NCI-H524 (cell line): ENCODE measurements around the gene CADPS2.
"Not testable (repeated sequence)": the region's sequence is repeated elsewhere in the genome, so short reads cannot be mapped to it uniquely, and the experiment has no call there.

ENCODE experiments used
- DNase-seq, 2 experiments: peaks; one replicate each; lab custom pipeline; 2025; lab: John Stamatoyannopoulos, UW

The CADPS2 gene

GRCh38 chr7:122709930-122710646 is 176.2 kb downstream of the CADPS2 start:
- no peak for DNase-seq

DNA sequence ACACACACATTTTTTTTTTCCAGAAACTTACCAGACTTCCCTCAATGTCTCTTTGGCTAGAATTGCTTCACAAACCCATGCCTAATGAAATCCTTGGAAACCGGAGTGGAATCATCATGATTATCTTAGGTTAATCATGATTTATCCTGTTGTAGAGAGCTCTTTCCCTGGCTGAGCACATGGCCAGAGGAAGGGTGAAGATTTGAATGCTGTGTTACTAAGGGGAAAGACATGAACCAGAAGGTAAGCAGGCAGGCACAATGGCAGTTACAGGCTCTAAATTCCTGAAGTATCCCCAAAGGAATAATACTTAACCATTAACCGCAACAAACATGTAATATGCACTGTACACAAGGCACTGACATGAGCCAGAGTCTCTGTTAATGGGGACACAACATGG is 179.4 kb downstream of the CADPS2 start:
- no peak for DNase-seq

GRCh38 chr7:122702872-122703510 is 183.3 kb downstream of the CADPS2 start, which contains the start of gene RNF148:
RNF148 (minus strand) TSS chr7:122702922; CDS start chr7:122702750, 172 bp downstream.
- no peak for DNase-seq

GRCh38 chr7:122699017-122699416 is 187.2 kb downstream of the CADPS2 start, which contains the start of gene RNF133:
RNF133 (minus strand) TSS chr7:122699117; CDS start chr7:122698918, 199 bp downstream.
- no peak for DNase-seq

DNA sequence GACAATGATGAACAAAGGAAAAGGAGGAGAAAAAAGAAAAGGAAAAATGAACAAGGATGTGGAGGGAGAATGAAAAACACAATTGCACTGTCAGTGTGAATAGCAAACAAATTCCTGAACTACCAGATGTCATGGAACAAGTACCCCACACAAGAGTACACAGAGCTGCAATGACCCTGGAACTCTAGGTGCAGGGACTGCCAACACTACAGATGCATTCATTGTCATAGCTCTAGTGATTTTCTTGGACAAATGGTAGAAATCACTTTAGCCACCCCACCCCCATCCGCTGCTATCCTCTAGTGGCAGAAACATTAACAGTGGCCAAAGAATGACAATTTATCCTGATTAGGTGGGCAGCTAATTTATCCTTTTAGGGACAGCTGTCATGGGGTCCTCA is 190.4 kb downstream of the CADPS2 start:
- no peak for DNase-seq

DNA sequence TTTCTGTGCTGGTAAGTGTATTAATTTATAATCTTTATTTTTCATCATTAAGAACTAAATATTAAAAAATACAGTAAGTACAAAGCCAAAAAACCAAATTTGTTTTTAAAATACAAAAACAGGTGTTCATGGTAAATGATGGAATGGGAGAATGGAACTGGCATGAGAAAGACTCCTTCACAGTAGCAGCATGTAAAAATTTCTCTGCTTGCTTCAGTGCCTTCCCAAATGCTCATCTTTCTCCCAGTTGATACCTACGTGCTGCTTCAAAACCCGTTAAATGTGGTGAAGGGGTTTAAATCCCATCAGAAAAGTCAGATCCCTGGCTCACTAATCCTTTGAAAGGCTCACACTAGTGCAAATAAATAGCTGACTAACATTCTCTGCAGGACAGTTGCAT is 191.6 kb downstream of the CADPS2 start:
- peak; percentile 6 to 73 for DNase-seq

- no peak for DNase-seq
These were observed 193.4 kb downstream of the CADPS2 start for GRCh38 chr7:122692769-122693309.

GRCh38 chr7:122691569-122692235 is 194.6 kb downstream of the CADPS2 start:
- no peak for DNase-seq

- DNase-seq: no peak
These were observed 196.7 kb downstream of the CADPS2 start for GRCh38 chr7:122689346-122690109.

DNA sequence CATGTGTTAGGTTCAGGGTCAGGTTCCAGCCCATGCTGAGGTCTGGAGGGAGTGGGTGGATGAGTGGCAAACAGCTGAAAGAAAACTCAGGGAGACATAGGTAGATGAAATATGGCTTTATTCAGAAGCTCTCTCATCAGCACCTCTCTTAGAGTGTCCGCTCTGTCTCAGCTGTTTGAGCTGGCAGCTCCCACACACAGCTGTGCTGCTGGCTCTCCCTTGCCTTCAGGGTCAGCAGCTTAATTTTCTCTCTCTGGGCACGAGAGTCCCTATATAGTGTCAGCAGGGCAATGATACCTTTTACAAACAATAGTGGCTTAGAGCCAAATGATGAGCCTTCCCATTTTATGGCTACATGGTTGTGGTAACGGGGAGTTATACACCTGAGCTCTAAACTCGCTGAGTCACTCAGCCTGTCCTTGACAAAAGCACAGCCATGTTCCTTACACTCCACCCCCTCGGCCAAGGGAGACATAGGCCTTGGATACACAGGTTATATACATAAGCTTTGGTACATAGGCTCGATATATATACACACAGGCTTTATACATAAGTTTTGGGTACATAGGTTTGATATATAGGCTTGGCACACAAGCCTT is 197.8 kb downstream of the CADPS2 start:
- DNase-seq: no peak

DNA sequence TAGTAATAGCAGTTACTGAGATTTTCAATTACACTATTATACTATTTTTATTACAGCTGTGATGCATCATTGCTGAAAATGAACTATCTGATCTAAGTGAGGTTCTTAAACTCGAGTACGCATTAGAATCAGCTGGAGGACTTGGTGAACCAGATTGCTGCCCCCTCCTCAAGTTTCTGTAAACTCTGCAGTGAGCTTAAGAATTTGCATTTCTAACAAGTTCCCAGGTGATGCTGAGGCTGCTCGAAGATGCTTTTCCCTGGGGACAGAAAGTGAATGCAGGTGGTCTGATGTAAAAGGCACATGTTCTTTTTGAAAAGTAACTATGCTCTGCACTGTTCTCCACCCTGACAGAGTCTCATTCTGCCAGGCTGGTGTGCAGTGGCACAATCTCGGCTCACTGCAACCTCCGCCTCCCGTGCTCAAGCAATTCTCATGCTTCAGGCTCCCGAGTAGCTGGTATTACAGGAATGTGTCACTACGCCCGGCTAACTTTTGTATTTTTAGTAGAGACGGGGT is 199.8 kb downstream of the CADPS2 start:
- no peak for DNase-seq

DNA sequence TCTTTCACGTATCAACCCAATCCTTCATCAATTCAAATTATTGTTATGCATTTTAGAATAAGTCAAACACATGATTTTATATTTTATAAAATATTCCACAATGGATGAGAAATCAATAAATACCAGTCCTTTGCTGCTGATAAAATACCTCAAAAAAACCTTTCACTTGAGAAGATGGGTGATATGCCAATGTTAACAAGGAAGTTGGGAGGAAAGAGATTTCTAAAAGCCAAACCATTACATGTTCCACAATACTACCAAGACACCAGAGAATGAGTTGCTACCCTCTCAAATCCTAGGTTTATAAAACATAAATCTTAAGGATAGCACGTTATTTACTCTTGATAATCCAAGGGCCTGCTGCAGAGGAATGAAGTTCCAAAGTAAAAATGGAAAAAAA is 201.8 kb downstream of the CADPS2 start:
- no peak for DNase-seq

DNA sequence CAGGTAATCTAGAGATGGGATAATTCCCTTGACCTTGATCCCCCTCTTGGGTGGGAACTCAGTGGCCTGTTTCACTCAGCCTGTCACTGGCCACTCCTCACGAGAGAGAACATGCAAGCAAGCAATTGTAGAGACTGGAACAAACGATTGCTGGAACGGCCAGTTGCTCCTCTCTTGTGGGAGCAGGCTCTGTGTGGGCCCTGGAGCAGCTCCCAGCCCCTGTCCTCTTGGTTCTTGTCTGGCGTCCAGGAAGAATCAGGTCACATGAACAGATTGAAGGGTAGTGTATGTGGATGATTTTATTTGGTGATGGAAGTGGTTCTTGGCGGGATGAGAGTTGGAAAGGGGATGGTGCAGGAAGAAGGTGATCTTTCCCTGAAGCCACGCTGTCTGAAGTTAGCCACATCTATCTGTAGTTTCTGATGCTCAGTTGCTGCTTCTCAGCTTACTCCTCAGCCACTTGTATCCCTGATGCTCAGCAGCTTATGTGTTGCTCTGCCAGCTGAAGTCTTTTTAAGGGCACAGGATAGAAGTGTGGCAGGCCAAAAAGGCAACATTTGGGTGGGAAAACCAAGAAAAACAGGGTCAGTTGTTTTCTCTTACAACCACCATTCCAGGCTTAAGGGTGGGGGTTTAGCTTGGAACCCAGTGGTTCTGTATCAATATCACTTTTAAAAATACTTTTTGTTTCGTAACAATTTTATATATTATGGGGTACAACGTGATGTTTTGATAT is 203.3 kb downstream of the CADPS2 start:
- no peak for DNase-seq

DNA sequence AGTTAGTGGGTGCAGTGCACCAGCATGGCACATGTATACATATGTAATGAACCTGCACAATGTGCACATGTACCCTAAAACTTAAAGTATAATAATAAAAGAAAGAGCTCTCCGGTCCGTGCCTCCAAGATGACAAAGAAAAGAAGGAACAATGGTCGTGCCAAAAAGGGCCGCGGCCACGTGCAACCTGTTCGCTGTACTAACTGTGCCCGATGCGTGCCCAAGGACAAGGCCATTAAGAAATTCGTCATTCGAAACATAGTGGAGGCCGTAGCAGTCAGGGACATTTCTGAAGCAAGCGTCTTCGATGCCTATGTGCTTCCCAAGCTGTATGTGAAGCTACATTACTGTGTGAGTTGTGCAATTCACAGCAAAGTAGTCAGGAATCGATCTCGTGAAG is 205.1 kb downstream of the CADPS2 start:
- not testable (repeated sequence) for DNase-seq

DNA sequence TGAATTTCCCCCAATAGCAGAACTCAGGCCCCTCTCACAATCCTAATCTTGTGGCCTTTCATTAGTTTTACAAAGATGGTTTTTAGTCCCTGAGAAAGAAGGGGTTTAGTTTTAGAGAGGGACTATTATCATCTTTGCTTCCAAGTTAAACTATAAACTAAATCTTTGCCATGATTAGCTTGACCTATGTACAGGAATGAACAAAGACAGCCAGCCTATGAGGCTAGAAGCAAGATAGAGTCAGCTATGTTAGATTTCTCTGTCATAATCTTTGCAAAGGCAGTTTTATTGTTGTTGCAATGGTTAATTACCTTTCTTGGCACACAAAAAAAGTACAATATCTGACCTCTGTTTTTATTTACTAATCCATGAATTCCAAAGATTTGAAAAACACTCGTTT is 206.4 kb downstream of the CADPS2 start:
- DNase-seq: no peak

DNA sequence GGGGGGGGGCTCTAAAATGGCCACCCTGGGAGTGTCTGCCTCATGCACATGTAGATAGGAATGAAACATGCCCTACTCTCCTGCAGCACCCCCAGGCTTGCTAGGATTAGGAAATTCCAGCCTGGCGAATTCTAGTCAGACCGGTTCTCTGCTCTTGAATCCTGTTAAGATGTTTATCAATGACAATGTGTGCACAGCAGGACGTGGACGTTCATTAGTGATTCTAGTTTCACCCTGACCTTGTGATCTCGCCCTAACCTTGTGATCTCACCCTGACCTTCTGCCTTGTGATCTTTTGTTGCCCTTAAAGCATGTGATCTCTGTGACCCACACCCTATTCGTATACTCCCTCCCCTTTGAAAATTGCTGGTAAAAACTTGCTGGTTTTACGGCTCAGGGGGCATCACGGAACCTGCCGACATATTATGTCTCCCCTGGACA is 207.0 kb downstream of the CADPS2 start:
- not testable (repeated sequence) for DNase-seq

DNA sequence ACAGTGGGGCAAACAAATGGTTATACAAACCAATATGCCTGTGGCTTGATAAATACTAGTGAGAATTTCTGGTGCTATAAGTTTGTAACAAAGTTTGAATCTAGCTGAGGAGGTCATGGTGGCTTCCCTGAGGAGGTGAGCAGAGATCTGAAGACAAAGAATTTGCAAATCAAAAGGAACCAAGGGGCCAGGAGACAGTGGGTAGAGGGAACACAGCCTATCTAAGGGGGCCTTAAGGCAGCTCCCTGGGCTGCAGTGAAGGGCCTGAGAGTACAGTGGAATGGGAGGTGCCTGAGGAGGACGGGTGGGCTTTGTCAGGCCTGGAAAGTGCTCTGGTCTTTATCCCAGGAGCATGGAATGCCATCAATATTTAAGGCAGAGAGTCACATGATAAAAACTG is 209.1 kb downstream of the CADPS2 start:
- no peak for DNase-seq

GRCh38 chr7:122676466-122676865 is 209.8 kb downstream of the CADPS2 start:
- DNase-seq: peak; percentile 42 to 82

- no peak for DNase-seq
These were observed 210.6 kb downstream of the CADPS2 start for GRCh38 chr7:122675621-122676020.

- no peak for DNase-seq
These were observed 211.2 kb downstream of the CADPS2 start for GRCh38 chr7:122675011-122675410.
